Thyroid gland (tissue), 4 donors: ENCODE data around the gene TEX44.

Experiments used
- CTCF ChIP-seq, 6 experiments: fragments of 200-600 bp in 3 of 6; fragments of 450-650 bp in 3 of 6; sonication (generic) in 3 of 6; IDR thresholded peaks; one replicate each; pipeline ENCODE4 v1.5.1; 2016 to 2019; ENCODE audit warnings: antibody characterized with exemption in 6 of 6, mild to moderate bottlenecking in 2 of 6, inconsistent platforms in 1 of 6, moderate library complexity in 1 of 6
- POLR2A ChIP-seq, 2 donors: fragments of 450-650 bp; IDR thresholded peaks; one replicate each; pipeline ENCODE4 v1.6.1; 2017; ENCODE audit warnings: antibody characterized with exemption in 2 of 2, mild to moderate bottlenecking in 2 of 2, moderate library complexity in 1 of 2

DNA sequence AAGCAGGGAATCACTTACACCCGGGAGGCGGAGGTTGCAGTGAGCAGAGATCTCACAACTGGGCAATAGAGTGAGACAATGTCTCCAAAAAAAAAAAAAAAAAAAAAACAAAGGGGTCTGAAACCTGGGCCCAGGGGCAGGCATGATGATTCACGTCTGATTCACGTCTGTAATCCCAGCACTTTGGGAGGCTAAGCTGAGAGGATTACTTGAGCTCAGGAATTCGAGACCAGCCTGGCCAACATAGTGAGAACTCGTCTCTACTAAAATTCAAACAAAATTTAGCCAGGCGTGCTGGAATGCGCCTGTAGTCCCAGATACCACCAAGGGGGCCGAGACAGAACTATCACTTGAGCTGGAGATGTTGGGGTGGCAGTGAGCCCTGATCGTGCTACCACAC is 30.3 kb downstream of the TEX44 start:
- TF ChIP-seq CTCF (IDR thresholded peaks at IDR 0.05) (no peak), POLR2A (IDR thresholded peaks at IDR 0.05) (no peak)
